SKM-1 treated with dmso at 0.1 percent for 144 hours (cell line): ENCODE results near the gene PRM3.

Experiments
- DNase-seq: peaks from one replicate; lab custom pipeline; 2025; ENCODE audit not compliant: unreplicated experiment; lab: John Stamatoyannopoulos, UW

The PRM3 gene

DNA sequence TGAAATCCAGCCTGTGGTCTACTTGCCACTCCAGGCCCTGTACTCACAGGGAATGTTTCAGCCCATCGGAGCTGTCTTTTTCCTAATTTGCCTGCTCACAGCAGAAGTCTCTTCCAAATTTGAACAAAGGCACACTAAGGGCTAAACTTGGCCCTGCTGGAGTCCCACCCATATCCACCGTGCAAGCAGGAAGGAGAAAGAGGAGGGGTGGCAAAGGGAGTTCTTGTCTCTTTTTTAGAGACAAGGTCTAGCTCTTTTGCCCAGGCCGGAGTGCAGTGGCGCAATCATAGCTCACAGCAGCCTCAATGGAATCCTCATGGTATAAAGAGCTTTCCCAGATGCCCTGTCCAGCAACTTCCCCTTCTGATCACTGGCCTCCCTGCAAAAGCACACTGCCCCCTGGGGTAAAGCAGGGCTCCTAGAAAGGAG lies 10.4 kb upstream of the PRM3 start:
- DNase-seq, result no peak

DNA sequence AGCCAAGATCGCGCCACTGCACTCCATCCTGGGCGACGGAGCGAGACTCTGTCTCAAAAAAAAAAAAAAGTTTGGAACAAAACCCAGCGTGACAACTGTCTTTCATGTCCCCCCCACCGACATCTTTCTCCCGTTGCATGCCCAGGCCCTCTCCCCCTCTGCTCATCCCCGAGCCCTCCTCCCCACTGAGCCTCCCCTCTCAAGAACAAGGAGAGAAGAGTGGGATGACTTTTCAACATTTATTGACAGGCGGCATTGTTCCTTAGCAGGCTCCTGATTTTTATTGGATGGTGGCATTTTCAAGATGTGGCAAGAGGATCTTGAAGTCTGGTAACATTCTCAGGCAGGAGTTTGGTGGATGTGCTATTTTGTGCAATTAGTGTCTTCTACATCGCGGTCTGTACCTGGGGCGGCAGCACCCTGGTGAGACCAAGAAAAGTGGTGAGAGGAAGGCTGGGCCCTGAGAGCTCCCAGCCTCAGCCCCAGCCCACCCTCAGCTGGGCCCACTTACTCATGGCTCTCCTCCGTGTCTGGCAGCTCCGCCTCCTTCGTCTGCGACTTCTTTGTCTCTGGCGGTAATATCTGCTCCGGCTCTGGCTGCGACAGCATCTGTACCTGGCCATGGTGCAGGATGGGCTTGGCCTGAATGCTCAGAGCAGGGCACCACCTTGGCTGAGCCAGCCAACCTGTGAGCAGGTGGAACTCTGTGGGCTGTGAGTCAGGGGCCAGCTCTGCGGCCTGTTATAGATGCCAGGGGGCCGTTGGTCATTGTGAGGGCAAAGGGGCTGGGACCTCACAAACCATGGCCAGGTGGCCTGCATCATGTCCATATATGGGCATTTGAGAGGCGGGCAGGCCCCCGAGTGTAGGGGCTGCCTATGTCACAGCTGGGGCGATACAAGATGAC lies 7.4 kb upstream of the PRM3 start, which contains the start of gene PRM1:
Gene PRM1, minus strand, starts transcription at position 715 of the 907 bp plus-strand sequence. Its CDS starts 92 bp downstream, at position 623.
- no peak for DNase-seq

- peak; percentile 18 for DNase-seq
Observed at GRCh38 chr16:11278681-11279628, 5.5 kb upstream of the PRM3 start.

DNA sequence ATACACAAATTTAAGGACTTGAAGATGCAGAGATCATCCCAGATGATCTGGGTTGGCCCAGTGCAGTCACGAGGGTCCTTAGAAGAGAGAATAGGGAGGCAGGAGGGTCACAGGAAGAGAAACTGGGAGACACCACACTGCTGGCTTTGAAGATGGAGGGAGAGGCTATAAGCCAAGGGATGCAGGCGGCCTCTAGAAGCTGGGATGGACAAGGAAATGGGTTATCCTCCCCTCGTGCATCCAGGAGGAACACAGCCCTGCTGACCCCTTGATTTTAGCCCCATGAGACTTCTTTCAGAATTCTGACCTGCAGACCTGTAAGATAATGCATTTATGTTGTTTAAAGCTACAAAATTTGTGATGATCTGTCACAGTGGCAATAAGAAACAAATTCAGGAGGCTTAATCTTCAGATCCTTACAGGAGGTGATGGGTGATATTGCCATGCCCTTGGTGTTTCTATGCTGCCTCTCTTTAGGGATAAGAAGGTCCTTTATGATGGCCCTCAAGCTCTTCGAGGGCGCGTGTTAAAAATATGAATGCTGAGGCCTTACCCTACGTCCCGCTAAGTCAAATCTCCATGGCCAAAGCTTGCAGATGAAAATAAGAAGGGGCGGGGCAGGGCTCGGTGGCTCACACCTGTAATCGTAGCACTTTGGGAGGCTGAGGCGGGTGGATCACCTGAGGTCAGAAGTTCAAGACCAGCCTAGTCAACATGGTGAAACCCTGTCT lies 4.3 kb upstream of the PRM3 start:
- DNase-seq, result no peak

GRCh38 chr16:11276896-11277593 lies 3.6 kb upstream of the PRM3 start:
- no peak for DNase-seq

- no peak for DNase-seq
Observed at GRCh38 chr16:11276143-11276895, 2.9 kb upstream of the PRM3 start, which contains the start of gene PRM2. Gene PRM2 (minus strand): TSS chr16:11276480. CDS start chr16:11276370, 110 bp downstream.

DNA sequence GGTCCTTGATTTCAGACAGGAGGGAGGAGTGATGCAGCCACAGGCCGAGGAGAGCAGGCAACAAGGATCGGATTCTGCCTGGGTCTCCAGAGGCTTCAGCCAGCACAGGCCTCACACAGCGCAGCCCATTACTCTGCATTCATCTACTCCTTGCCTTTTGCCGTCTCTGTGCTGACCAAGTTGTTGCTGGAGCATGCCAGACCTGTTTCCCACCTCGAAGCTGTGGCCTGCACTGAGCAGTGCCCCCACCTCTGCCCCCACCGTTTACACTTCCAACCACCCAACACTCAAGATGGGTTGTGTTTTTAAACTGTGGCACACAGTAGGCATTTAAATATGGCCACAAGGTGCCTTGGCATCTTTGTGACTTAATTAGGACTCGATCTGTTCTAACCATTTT lies 1.5 kb upstream of the PRM3 start:
- no peak for DNase-seq

GRCh38 chr16:11273721-11274324 lies 394 bp upstream of the PRM3 start:
- no peak for DNase-seq

DNA sequence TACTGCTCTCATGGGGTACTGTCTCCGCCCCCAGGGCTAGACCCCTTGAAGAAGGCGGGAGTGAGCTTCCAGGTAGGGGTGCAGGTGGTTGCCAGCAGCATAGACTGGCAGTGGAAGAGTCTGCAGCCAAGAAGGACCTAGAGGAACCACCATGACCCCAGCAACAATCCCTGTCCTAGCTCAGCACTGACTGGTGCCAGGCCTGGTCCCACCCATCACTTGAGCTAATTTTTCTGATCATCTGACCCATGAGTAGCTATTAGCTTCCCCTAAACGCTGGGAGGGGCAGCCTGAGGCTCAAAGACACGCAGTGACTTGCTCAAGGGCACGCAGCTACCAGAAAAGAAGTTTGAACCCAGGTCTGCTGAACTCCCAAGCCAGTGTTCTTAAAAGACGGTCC lies 945 bp downstream of the PRM3 start:
- DNase-seq, result no peak

DNA sequence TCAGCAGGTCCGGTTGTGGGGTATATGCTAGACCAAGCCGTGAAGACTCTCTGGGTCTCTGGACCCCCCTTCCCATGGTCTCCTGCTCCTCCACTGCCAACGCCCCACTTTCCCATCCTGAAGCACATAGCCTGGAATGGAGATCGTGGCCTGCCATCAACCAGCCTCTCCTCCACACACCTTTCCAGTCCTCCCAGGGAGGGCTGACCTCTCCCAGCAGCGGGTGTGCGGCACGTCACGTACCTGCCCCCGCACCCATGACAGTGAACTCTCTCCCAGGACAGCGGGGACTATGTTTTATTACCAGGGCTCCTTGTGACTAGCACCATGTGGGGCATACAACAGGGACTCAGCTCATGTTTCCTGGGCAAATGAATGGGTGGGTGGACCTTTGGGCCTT lies 1.8 kb downstream of the PRM3 start:
- DNase-seq, result no peak

GRCh38 chr16:11270602-11271162 lies 2.7 kb downstream of the PRM3 start:
- DNase-seq, result no peak

DNA sequence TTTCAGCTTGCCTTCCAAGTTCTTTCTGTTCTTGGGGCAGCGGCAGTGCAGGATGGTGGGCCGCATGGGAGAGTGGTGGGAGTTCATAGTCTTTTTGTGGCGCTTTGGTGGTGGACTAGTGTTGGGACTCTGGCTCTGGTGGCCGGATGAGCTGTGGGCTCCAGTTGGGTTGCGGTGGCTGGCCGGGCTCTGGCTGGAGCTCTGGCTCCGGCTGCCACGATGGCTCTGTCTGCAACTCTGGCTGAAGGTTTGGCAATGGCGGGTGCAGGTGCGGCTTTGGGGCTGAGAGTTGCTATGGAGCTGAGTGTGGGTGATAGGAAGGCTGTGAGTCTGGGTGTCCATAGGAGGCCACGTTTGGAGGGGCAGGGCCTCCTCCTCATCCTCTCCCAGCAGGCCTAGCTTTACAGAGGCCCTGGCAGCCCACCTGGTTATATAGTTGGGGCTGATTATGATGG lies 4.5 kb downstream of the PRM3 start, which contains the start of gene TNP2:
Gene TNP2, minus strand, starts transcription at position 405 of the 455 bp plus-strand sequence. Its CDS starts 63 bp downstream, at position 342.
- DNase-seq, result no peak

- no peak for DNase-seq
Observed at GRCh38 chr16:11265124-11265523, 8.3 kb downstream of the PRM3 start.

GRCh38 chr16:11264155-11264832 lies 9.1 kb downstream of the PRM3 start:
- DNase-seq, result peak; percentile 51

- no peak for DNase-seq
Observed at GRCh38 chr16:11263737-11264136, 9.7 kb downstream of the PRM3 start.

DNA sequence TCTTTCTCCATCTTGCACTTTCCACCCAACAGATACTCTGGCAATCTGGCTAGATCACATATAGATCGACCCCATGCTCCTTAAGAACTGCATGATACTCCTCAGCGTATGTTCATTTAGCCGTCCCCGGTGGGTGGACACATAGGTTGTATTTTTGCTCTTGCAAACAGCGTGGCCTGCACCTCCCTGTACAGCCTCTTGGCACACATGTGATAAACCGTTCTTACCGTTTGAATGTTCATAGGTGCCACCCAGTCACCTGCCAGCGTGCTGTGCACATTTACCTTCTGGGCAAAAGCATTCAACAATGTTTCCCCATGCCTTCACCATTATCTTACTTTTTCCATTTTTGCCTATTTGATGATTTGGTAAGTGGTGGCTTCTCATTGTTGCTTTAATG lies 10.5 kb downstream of the PRM3 start:
- DNase-seq, result no peak

DNA sequence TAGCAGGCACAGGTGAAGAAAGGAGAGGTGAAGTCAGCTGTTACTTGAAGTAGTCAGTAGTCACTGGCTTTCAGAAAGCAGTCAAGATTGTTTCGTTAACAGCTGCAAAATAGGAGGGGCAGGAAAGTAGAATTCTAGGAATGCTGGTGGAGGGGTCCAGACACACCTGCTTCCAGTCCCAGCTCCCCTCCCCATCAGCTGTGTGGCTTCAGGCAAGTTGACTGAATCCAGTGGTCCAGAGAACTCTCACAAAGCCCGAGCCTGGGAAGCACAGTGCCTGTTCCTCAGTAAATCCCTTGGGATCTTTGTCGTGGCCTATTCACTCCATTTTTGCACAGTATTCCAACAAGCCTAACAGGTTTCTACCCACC lies 12.8 kb downstream of the PRM3 start:
- no peak for DNase-seq
